Uterus (tissue), 4 donors: ENCODE measurements around the gene PDGFRB. TPM values are rescaled to one million over a fixed set of nuclear protein-coding genes. Genes with fewer than 3 reads are reported as not detected.
A peak's percentile ranks its signal among the peaks of the same experiment; 100 is the strongest.

ENCODE experiments used
- DNase-seq, 2 donors: peaks; one replicate each; pipeline ENCODE4 v3.0.0-alpha.2; 2019 to 2020
- H3K27ac ChIP-seq, 2 donors: fragments of 200-600 bp; sonication (generic); 1 replicate in 1 of 2; 2 replicates in 1 of 2; pipeline ENCODE4 v1.5.1; 2016 to 2018
- H3K27me3 ChIP-seq, 2 donors: fragments of 200-600 bp; sonication (generic); one replicate each; pipeline ENCODE4 v1.5.1; 2018 to 2019; ENCODE audit warnings: control low read depth in 1 of 2
- H3K36me3 ChIP-seq, 2 donors: fragments of 200-600 bp; sonication (generic); one replicate each; pipeline ENCODE4 v1.5.1; 2019; ENCODE audit warnings: control low read depth in 1 of 2
- H3K4me1 ChIP-seq, 2 donors: fragments of 200-600 bp; sonication (generic); one replicate each; pipeline ENCODE4 v1.5.1; 2018 to 2019; ENCODE audit warnings: control low read depth in 1 of 2
- H3K4me3 ChIP-seq, 2 donors: fragments of 200-600 bp; sonication (generic); 1 replicate in 1 of 2; 2 replicates in 1 of 2; pipeline ENCODE4 v1.5.1; 2018 to 2019; ENCODE audit warnings: mild to moderate bottlenecking in 1 of 2
- H3K9me3 ChIP-seq, 2 donors: fragments of 200-600 bp; sonication (generic); one replicate each; pipeline ENCODE4 v1.5.1; 2019; ENCODE audit warnings: control low read depth in 1 of 2
- CTCF ChIP-seq, 4 experiments: fragments of 200-600 bp in 2 of 4; fragments of 450-650 bp in 2 of 4; sonication (generic) in 2 of 4; IDR thresholded peaks; one replicate each; pipeline ENCODE4 v1.5.1; 2016 to 2019; ENCODE audit warnings: antibody characterized with exemption in 4 of 4, mild to moderate bottlenecking in 2 of 4, moderate library complexity in 1 of 4
- POLR2A ChIP-seq, 2 donors: fragments of 450-650 bp; IDR thresholded peaks; one replicate each; pipeline ENCODE4 v1.6.1; 2016; ENCODE audit warnings: antibody characterized with exemption in 2 of 2, mild to moderate bottlenecking in 1 of 2, moderate library complexity in 1 of 2
- intact Hi-C: fragments of 100-400 bp; cut with DNase I; formaldehyde crosslinking; loops from one replicate; pipeline ENCODE4 v1.15.1; 2023; ENCODE audit warnings: low total_unique reads
- total RNA-seq, 4 donors: library from RNA; depleted of rRNA in 3 of 4; stranded (reverse); fragments of >200 nt in 3 of 4; gene quantifications; one replicate each; pipeline versions ENCODE4 v1.1.0 to v1.2.4, GENCODE V29; 2014 to 2023
- donor health status: DM: yes; HTN: yes; CAD: no.

Gene PDGFRB
- total RNA-seq, 4 donors from 2014 or later: 60.2 to 378 (median 235) TPM

GRCh38 chr5:150129813-150130492 lies 25.7 kb downstream of the PDGFRB start:
- intact Hi-C loops: loop anchor here (5.0 kb wide), 1 partner anchor 87 kb away; no protein-coding TSS in a partner anchor
- H3K27ac ChIP-seq: peak overlapping the region; percentile 59 to 99
- no peak overlapping the region for H3K4me3 ChIP-seq

GRCh38 chr5:150129454-150129812 lies 26.2 kb downstream of the PDGFRB start:
- no peaks in the 10 kb centered on the region for H3K9me3 ChIP-seq
- DNase-seq: no peak
- peaks cover 0 to 37% of the 10 kb centered on the region in 2 donors for H3K4me1 ChIP-seq
- H3K27ac ChIP-seq: peak overlapping the region; percentile 59 to 99
- H3K27me3 ChIP-seq: no peaks in the 10 kb centered on the region
- no peak overlapping the region for H3K4me3 ChIP-seq
- TF ChIP-seq CTCF (IDR thresholded peaks at IDR 0.05) (no peak), POLR2A (IDR thresholded peaks at IDR 0.05) (no peak)
- intact Hi-C loops: no loop called here
- H3K36me3 ChIP-seq: no peaks in the 10 kb centered on the region

More at GRCh38 chr5:150129813-150130492, 25.7 kb downstream of the PDGFRB start:
- Histone ChIP-seq H3K36me3 (no peaks in the 10 kb centered on the region), H3K27me3 (no peaks in the 10 kb centered on the region), H3K4me1 (peaks cover 0 to 40% of the 10 kb centered on the region in 2 donors), H3K9me3 (no peaks in the 10 kb centered on the region)
- no peak for TF ChIP-seq POLR2A (IDR thresholded peaks at IDR 0.05)
- TF ChIP-seq CTCF (IDR thresholded peaks at IDR 0.05): peak; percentile 92 to 97 (median 94)
- DNase-seq: peak; percentile 85 to 87

GRCh38 chr5:150126921-150127265 lies 28.8 kb downstream of the PDGFRB start:
- Histone ChIP-seq H3K4me1 (peaks cover 0 to 24% of the 10 kb centered on the region in 2 donors), H3K4me3 (no peak overlapping the region), H3K9me3 (no peaks in the 10 kb centered on the region), H3K27me3 (no peaks in the 10 kb centered on the region), H3K36me3 (no peaks in the 10 kb centered on the region), H3K27ac (peak overlapping the region in 1 of 2 donors; percentile 4)
- no peak for DNase-seq
- intact Hi-C loops: no loop called here
- no peak for TF ChIP-seq POLR2A (IDR thresholded peaks at IDR 0.05)
- no peak for TF ChIP-seq CTCF (IDR thresholded peaks at IDR 0.05)

GRCh38 chr5:150126199-150126920 lies 29.3 kb downstream of the PDGFRB start:
- Histone ChIP-seq H3K4me1 (peaks cover 0 to 20% of the 10 kb centered on the region in 2 donors), H3K4me3 (no peak overlapping the region), H3K36me3 (no peaks in the 10 kb centered on the region), H3K27me3 (no peaks in the 10 kb centered on the region), H3K27ac (no peak overlapping the region), H3K9me3 (no peaks in the 10 kb centered on the region)
- no peak for TF ChIP-seq POLR2A (IDR thresholded peaks at IDR 0.05)
- TF ChIP-seq CTCF (IDR thresholded peaks at IDR 0.05): no peak
- no peak for DNase-seq
- intact Hi-C loops: no loop called here

- Histone ChIP-seq H3K36me3 (no peaks in the 10 kb centered on the region), H3K27me3 (no peaks in the 10 kb centered on the region), H3K4me1 (peaks cover 0 to 10% of the 10 kb centered on the region in 2 donors), H3K9me3 (no peaks in the 10 kb centered on the region), H3K27ac (no peak overlapping the region), H3K4me3 (no peak overlapping the region)
- intact Hi-C loops: no loop called here
- TF ChIP-seq CTCF (IDR thresholded peaks at IDR 0.05) (no peak), POLR2A (IDR thresholded peaks at IDR 0.05) (no peak)
- no peak for DNase-seq
These were observed 30.3 kb downstream of the PDGFRB start for GRCh38 chr5:150125334-150125733.
